Upper lobe of left lung (tissue), 6 donors: Measurements from ENCODE around the gene BTG2. TPM values are rescaled to one million over a fixed set of nuclear protein-coding genes. Genes with fewer than 3 reads are reported as not detected.
"Not testable (repeated sequence)": the region's sequence is repeated elsewhere in the genome, so short reads cannot be mapped to it uniquely, and the experiment has no call there.

Experiments
- ATAC-seq, 2 donors: fragments of 200-7000 bp; cut with Tn5 transposase; one replicate each; pipeline ENCODE4 v1.9.1; 2022; ENCODE audit warnings: mild to moderate bottlenecking in 2 of 2, moderate library complexity in 2 of 2; ENCODE audit not compliant: low FRiP score in 2 of 2
- DNase-seq, 2 donors: peaks; one replicate each; pipeline ENCODE4 v3.0.0-alpha.2; 2019 to 2020
- H3K27ac ChIP-seq, 4 donors: fragments of 200-600 bp; sonication (generic); one replicate each; pipeline ENCODE4 v1.5.1; 2016 to 2019
- H3K27me3 ChIP-seq, 4 donors: fragments of 200-600 bp; sonication (generic); one replicate each; pipeline ENCODE4 v1.5.1; 2017 to 2019
- H3K36me3 ChIP-seq, 4 donors: fragments of 200-600 bp; sonication (generic); one replicate each; pipeline ENCODE4 v1.5.1; 2016 to 2019
- H3K4me1 ChIP-seq, 4 donors: fragments of 200-600 bp; sonication (generic); one replicate each; pipeline ENCODE4 v1.5.1; 2018 to 2019
- H3K4me3 ChIP-seq, 4 donors: fragments of 200-600 bp; sonication (generic); one replicate each; pipeline ENCODE4 v1.5.1; 2017 to 2019; ENCODE audit warnings: mild to moderate bottlenecking in 2 of 4, moderate library complexity in 1 of 4
- H3K9me3 ChIP-seq, 4 donors: fragments of 200-600 bp; sonication (generic); one replicate each; pipeline ENCODE4 v1.5.1; 2018 to 2019
- EP300 ChIP-seq, 4 donors: sonication (generic); formaldehyde crosslinking; IDR thresholded peaks; one replicate each; pipeline ENCODE4 v1.5.1; 2017; ENCODE audit warnings: antibody characterized with exemption in 4 of 4, control low read depth in 2 of 4
- POLR2A ChIP-seq, 4 donors: fragments of 450-650 bp; IDR thresholded peaks; one replicate each; pipeline ENCODE4 v1.5.1; 2016 to 2017; ENCODE audit warnings: antibody characterized with exemption in 4 of 4, mild to moderate bottlenecking in 2 of 4
- POLR2AphosphoS5 ChIP-seq, 2 donors: sonication (generic); formaldehyde crosslinking; IDR thresholded peaks; one replicate each; pipeline ENCODE4 v1.5.1; 2017; ENCODE audit warnings: antibody characterized with exemption in 2 of 2
- WGBS, 2 donors: methylation state at CpG; one replicate each; pipeline ENCODE4 v1.1.5; 2017 to 2018; 5-methylcytosine and 5-hydroxymethylcytosine counted together
- total RNA-seq, 6 donors: library from RNA; depleted of rRNA in 4 of 6; stranded (reverse); fragments of >200 nt in 4 of 6; gene quantifications; one replicate each; pipeline versions ENCODE4 v1.1.0 to v1.2.1, GENCODE V29; 2016 to 2021
- TF ChIP-seq, protein P1 (sequence below), 6 experiments: fragments of 450-650 bp in 4 of 6; fragments of 200-600 bp in 2 of 6; sonication (generic) in 2 of 6; IDR thresholded peaks; one replicate each; pipeline ENCODE4 v1.5.1; 2016 to 2019; ENCODE audit warnings: antibody characterized with exemption in 6 of 6
- donor health status: DM: no; HTN: no; CAD: no; lungs with moderate emphysema.
- donor health status: DM: no; HTN: yes; CAD: no; lungs with severe emphysema.

BTG2 gene
- total RNA-seq, 6 donors from 2014 or later, result 59.1 to 178 (median 104) TPM

DNA sequence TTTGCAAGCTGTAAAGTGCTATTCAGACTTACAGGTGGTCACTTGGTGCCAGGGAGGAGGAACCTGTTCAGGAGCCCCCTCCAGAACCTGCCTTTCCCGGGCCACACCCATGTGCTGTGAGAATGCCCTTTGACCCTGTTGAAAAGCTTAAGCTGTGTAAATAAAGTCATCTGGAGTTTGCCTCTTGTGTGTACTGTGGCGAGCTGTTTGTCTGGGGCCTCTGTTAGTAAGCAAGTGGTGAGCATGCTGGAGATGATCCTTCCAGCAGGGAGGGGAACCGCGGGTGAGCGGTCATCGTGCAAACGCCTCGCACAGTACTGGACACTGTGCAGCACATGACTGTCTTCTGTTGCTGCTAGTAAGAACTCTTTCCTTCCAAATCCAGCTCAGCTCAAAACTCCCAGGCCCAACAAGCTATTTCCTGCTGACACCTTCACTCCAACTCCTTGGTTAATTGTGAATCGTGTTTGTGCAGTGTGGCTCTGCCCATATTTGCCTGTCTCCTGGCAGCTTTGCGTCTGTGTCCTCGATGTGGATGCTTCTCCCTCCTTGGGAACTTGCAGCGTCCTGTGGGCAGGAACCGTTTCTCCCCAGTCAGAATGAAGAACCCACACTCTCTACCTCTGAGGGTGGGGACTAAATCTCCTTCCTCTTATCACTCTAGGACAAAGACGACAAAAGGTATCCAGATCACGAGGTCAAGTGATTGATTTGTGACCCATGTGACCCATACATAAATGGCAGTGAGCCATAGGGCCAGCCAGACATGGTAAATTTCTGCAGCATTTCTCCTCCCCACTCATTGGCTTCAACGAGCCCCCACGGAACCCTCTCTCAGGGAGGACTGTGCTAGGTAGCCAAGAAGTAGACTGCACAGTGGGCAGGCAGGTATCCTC lies 13.9 kb upstream of the BTG2 start:
- no peaks in the 10 kb centered on the region for H3K36me3 ChIP-seq
- TF ChIP-seq POLR2AphosphoS5 (IDR thresholded peaks at IDR 0.05), result peak; percentile 33 to 62
- TF ChIP-seq, protein P1, sequence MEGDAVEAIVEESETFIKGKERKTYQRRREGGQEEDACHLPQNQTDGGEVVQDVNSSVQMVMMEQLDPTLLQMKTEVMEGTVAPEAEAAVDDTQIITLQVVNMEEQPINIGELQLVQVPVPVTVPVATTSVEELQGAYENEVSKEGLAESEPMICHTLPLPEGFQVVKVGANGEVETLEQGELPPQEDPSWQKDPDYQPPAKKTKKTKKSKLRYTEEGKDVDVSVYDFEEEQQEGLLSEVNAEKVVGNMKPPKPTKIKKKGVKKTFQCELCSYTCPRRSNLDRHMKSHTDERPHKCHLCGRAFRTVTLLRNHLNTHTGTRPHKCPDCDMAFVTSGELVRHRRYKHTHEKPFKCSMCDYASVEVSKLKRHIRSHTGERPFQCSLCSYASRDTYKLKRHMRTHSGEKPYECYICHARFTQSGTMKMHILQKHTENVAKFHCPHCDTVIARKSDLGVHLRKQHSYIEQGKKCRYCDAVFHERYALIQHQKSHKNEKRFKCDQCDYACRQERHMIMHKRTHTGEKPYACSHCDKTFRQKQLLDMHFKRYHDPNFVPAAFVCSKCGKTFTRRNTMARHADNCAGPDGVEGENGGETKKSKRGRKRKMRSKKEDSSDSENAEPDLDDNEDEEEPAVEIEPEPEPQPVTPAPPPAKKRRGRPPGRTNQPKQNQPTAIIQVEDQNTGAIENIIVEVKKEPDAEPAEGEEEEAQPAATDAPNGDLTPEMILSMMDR (IDR thresholded peaks at IDR 0.05), result no peak
- no peak overlapping the region for H3K4me3 ChIP-seq
- H3K9me3 ChIP-seq, result no peaks in the 10 kb centered on the region
- H3K27ac ChIP-seq, result peak overlapping the region; percentile 93 to 97 (median 94)
- DNase-seq, result peak; percentile 41 to 53
- H3K27me3 ChIP-seq, result no peaks in the 10 kb centered on the region
- peaks cover 49 to 52% (median 49%) of the 10 kb centered on the region in 4 donors for H3K4me1 ChIP-seq
- 73 to 77% methylated on average over 15 to 17 of the region's 17 CpGs for WGBS, 2 donors
- ATAC-seq, result peak in 1 of 2 donors; percentile 19

DNA sequence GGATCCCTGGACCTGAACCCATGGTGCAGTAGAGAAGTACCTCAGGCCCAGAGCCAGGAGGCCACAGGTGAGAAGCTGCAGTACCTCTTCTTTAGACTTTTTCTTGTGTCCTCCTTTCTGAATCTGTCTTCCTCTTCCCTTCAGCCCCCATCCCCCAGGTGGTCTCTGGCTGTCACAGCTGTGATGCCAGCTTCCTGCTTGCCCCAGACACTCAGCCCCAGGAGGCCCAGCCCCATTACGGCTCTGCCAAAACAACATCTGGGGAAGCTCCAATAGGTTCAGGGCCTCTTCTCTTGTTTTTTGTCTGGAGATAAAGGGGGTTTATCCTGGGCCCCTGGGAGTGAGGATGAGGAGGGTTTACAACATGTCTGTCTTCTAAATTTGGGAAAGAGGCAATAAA lies 9.5 kb upstream of the BTG2 start:
- Histone ChIP-seq H3K27ac (no peak overlapping the region), H3K27me3 (no peaks in the 10 kb centered on the region), H3K4me3 (no peak overlapping the region), H3K4me1 (peaks cover 5 to 9% (median 8%) of the 10 kb centered on the region in 4 donors), H3K36me3 (no peaks in the 10 kb centered on the region), H3K9me3 (no peaks in the 10 kb centered on the region)
- no peak for ATAC-seq
- DNase-seq, result no peak
- no peak for TF ChIP-seq POLR2AphosphoS5 (IDR thresholded peaks at IDR 0.05)
- TF ChIP-seq, protein P1 (IDR thresholded peaks at IDR 0.05), result no peak
- no peak for TF ChIP-seq EP300 (IDR thresholded peaks at IDR 0.05)
- TF ChIP-seq POLR2A (IDR thresholded peaks at IDR 0.05), result no peak
- WGBS, 2 donors, result 83 to 95% methylated on average over 1 of the region's 1 CpG

DNA sequence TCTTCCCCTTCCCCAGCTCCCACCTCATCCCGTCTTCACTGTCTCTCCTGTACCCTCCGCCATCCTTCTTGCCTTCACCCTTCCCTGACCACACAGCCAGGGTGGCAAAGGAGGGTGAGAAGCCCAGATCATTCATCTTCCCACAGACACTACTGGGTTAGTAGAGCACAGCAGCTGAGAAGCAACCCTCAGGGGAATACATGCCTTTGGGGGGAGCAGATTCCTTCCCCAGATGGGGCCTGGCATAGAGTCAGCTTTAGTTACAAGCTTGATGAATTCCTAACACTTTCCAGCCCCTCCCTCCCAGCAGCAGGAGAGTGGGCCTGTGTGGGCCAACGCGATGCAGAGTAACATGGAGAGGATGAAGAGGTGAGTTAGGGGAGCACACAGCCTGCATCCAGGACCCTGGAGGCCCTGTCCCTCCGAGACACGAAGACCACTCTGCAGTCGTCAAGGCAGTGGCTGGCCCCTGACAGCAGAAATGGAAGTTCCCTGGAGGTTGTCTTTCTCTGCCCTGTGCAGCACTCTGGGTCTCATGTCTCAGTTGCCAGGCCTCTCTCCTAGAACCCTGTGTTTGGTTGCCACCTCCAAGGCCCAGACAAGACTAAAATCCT lies 8.8 kb upstream of the BTG2 start:
- Histone ChIP-seq H3K27ac (no peak overlapping the region), H3K9me3 (no peaks in the 10 kb centered on the region), H3K27me3 (no peaks in the 10 kb centered on the region), H3K4me1 (peaks cover 0 to under 1% (median under 1%) of the 10 kb centered on the region in 4 donors), H3K4me3 (no peak overlapping the region), H3K36me3 (no peaks in the 10 kb centered on the region)
- TF ChIP-seq POLR2A (IDR thresholded peaks at IDR 0.05), result no peak
- peak in 1 of 2 donors; percentile 35 for TF ChIP-seq POLR2AphosphoS5 (IDR thresholded peaks at IDR 0.05)
- ATAC-seq, result peak in 1 of 2 donors; percentile 56
- DNase-seq, result no peak
- 83 to 85% methylated on average over 7 of the region's 7 CpGs for WGBS, 2 donors

DNA sequence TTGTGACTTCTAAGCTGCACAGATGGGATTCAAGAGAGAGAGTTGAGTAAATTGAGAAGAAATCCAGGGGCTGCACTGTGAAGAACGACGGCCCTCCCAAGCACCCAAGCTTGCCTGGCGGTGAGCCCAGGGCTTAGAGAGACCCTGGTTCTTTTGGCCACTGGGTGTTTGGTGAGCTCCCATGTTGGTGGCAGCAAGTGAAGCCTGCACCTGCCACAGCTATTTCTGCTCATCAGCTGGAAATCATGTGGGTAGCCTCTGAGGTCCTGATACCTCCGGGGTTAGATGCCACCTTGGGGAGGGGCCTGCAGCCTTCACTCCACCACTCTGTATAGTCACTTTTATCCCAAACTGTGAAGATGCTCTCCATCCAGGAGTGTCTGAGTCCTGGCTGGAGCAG lies 6.2 kb upstream of the BTG2 start:
- DNase-seq, result no peak
- TF ChIP-seq EP300 (IDR thresholded peaks at IDR 0.05), result no peak
- TF ChIP-seq POLR2A (IDR thresholded peaks at IDR 0.05), result no peak
- TF ChIP-seq, protein P1 (IDR thresholded peaks at IDR 0.05), result no peak
- no peak for TF ChIP-seq POLR2AphosphoS5 (IDR thresholded peaks at IDR 0.05)

DNA sequence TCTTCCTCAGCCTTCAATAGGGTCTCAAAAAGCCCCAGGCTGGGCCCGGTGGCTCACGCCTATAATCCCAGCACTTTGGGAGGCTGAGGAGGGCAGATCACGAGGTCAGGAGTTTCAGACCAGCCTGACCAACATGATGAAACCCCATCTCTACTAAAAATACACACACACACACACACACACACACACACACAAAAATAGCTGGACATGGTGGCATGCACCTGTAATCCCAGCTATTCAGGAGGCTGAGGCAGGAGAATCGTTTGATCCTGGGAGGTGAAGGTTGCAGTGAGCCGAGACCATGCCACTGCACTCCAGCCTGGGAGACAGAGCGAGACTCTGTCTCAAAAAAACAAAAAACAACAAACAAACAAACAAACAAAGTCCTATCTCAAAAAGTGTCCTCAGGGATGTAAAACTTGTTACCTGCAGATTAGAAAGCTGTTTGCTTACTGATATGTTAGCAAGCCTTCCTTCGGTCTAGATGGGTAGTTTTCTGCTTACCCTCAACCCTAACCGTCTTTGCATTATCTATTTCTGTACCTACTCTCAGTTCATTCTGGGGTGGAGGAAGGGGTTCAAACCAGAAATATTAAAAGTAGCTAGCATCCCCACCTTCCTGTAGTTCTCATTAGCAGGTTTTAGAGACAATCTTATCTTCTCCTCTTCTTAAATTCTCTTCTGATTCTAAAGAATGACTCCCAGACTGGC lies 5.4 kb upstream of the BTG2 start:
- WGBS, 2 donors, result 91% methylated on average over 8 of the region's 8 CpGs
- not testable (repeated sequence) for H3K36me3 ChIP-seq, H3K27ac ChIP-seq, H3K4me3 ChIP-seq, H3K4me1 ChIP-seq, H3K9me3 ChIP-seq, ATAC-seq, H3K27me3 ChIP-seq, DNase-seq

More for the DNA sequence above, 6.2 kb upstream of the BTG2 start:
- ATAC-seq, result no peak
- WGBS, 2 donors, result 78 to 89% methylated on average over 4 of the region's 4 CpGs
- Histone ChIP-seq H3K9me3 (no peaks in the 10 kb centered on the region), H3K27ac (no peak overlapping the region), H3K36me3 (no peaks in the 10 kb centered on the region), H3K4me1 (peaks cover 0 to under 1% (median 0%) of the 10 kb centered on the region in 4 donors), H3K27me3 (no peaks in the 10 kb centered on the region), H3K4me3 (no peak overlapping the region)
